Measurements from ENCODE around the gene FAM114A1.

DNA sequence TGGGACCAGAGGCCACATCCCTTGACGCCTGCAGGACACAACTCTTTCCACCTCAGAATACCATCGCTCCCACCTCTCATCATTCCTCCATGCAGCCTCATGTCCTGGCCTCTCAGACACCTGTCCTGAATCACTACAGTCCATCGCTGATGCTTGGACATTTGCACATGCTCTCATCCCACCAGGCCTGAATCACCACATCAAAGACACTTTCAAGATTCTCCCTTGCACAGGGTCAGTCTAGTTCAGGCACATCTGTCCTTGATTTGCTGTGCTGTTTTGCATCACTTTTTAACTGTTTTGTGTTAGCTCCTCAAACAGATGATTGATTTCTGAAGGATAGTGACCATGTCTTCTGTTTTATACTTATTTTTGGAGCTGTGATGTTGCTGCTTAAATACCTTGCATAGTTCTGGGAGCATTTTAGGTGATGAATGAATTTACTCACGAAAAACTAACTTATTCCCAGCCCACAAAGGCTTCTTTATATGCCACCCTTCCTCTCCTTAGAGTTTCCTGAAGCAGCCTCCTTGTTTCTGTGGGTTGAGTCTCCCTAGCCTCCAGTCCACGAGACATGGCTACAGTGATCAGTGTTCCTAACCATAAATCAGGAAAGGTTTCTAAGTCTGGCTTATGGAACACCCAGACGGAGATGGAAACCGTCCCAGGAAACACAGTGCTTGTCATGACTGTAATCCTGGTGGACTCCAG lies 2.6 kb downstream of the FAM114A1 start:
- TF ChIP-seq, protein P1, sequence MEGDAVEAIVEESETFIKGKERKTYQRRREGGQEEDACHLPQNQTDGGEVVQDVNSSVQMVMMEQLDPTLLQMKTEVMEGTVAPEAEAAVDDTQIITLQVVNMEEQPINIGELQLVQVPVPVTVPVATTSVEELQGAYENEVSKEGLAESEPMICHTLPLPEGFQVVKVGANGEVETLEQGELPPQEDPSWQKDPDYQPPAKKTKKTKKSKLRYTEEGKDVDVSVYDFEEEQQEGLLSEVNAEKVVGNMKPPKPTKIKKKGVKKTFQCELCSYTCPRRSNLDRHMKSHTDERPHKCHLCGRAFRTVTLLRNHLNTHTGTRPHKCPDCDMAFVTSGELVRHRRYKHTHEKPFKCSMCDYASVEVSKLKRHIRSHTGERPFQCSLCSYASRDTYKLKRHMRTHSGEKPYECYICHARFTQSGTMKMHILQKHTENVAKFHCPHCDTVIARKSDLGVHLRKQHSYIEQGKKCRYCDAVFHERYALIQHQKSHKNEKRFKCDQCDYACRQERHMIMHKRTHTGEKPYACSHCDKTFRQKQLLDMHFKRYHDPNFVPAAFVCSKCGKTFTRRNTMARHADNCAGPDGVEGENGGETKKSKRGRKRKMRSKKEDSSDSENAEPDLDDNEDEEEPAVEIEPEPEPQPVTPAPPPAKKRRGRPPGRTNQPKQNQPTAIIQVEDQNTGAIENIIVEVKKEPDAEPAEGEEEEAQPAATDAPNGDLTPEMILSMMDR (IDR thresholded peaks at IDR 0.05; ENCODE audit: low read depth, low read length) = no peak
- TF ChIP-seq EZH2phosphoT487 (IDR thresholded peaks at IDR 0.05; ENCODE audit: low read depth) = no peak

All from OCI-LY3 (cell line).